Measurements from ENCODE around the gene IAH1. TPM values are rescaled to one million over a fixed set of nuclear protein-coding genes. Genes with fewer than 3 reads are reported as not detected.
A peak's percentile ranks its signal among the peaks of the same experiment; 100 is the strongest.

The IAH1 gene
- total RNA-seq, 1 donor from 2014 or later = 57.9 TPM

DNA sequence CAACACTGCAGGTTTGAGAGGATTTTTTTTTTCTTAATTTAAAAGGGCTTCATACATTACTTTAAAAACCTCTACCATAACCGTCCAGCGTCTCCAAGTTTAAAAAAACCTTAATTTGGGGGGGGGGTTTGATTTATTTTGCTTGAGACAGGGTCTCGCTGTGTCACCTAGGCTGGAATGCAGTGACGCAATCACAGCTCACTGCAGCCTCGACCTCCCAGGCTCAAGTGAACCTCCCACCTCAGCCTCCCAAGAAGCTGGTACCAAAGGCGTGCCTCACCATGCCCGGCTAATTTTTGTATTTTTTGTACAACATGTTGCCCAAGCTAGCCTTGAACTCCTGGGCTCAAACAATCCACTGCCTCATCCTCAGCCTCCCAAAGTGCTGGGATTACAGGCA is 44.4 kb downstream of the IAH1 start:
- H3K4me1 ChIP-seq (ENCODE audit: control insufficient read depth in 3 of 3, insufficient read depth in 3 of 3, low read length in 3 of 3) = no peaks in the 10 kb centered on the region
- no peak overlapping the region for H3K4me3 ChIP-seq (ENCODE audit: low read length in 3 of 3)
- H3K9me3 ChIP-seq (ENCODE audit: control insufficient read depth in 3 of 3, low read length in 3 of 3) = no peaks in the 10 kb centered on the region
- H3K36me3 ChIP-seq (ENCODE audit: control insufficient read depth in 3 of 3, insufficient read depth in 3 of 3, low read length in 3 of 3) = peaks cover 7 to 42% (median 38%) of the 10 kb centered on the region in 3 donors
- H3K27ac ChIP-seq (ENCODE audit: low read depth, low read length) = no peak overlapping the region
- H3K27me3 ChIP-seq (ENCODE audit: control insufficient read depth in 3 of 3, insufficient read depth in 3 of 3, low read length in 3 of 3) = no peaks in the 10 kb centered on the region
- H3K9ac ChIP-seq (ENCODE audit: low read depth in 1 of 3, low read length in 3 of 3) = no peak overlapping the region

- no peak overlapping the region for H3K9ac ChIP-seq (ENCODE audit: low read depth in 1 of 3, low read length in 3 of 3)
Measured at GRCh38 chr2:9519250-9519649, 44.9 kb downstream of the IAH1 start.

DNA sequence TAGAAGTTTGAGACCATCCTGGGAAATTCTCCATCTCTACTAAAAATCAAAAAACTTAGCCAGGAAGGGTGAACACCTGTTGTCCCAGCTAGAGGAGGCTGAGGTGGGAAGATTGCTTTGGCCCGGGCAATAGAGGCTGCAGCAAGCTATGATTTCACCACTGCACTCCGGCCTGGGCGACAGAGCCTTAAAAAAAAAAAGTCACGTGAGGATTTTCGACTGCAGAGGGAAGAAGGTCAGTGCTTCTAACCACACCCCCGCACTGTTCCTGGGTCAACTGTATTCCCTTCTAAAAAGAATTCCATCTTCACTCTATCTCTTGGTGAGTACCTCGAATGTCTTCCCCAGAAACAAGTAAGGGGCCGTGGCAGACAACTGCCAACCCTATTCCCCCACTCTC is 49.9 kb downstream of the IAH1 start:
- H3K9ac ChIP-seq (ENCODE audit: low read depth in 1 of 3, low read length in 3 of 3) = no peak overlapping the region
- H3K9me3 ChIP-seq (ENCODE audit: control insufficient read depth in 3 of 3, low read length in 3 of 3) = no peaks in the 10 kb centered on the region
- no peaks in the 10 kb centered on the region for H3K4me1 ChIP-seq (ENCODE audit: control insufficient read depth in 3 of 3, insufficient read depth in 3 of 3, low read length in 3 of 3)
- no peak overlapping the region for H3K4me3 ChIP-seq (ENCODE audit: low read length in 3 of 3)
- H3K36me3 ChIP-seq (ENCODE audit: control insufficient read depth in 3 of 3, insufficient read depth in 3 of 3, low read length in 3 of 3) = peaks cover 4 to 34% (median 27%) of the 10 kb centered on the region in 3 donors
- no peaks in the 10 kb centered on the region for H3K27me3 ChIP-seq (ENCODE audit: control insufficient read depth in 3 of 3, insufficient read depth in 3 of 3, low read length in 3 of 3)
- no peak overlapping the region for H3K27ac ChIP-seq (ENCODE audit: low read depth, low read length)

More at GRCh38 chr2:9519250-9519649, 44.9 kb downstream of the IAH1 start:
- H3K36me3 ChIP-seq (ENCODE audit: control insufficient read depth in 3 of 3, insufficient read depth in 3 of 3, low read length in 3 of 3) = peaks cover 7 to 42% (median 38%) of the 10 kb centered on the region in 3 donors
- H3K27me3 ChIP-seq (ENCODE audit: control insufficient read depth in 3 of 3, insufficient read depth in 3 of 3, low read length in 3 of 3) = no peaks in the 10 kb centered on the region
- no peak overlapping the region for H3K4me3 ChIP-seq (ENCODE audit: low read length in 3 of 3)
- no peaks in the 10 kb centered on the region for H3K9me3 ChIP-seq (ENCODE audit: control insufficient read depth in 3 of 3, low read length in 3 of 3)
- H3K4me1 ChIP-seq (ENCODE audit: control insufficient read depth in 3 of 3, insufficient read depth in 3 of 3, low read length in 3 of 3) = no peaks in the 10 kb centered on the region
- no peak overlapping the region for H3K27ac ChIP-seq (ENCODE audit: low read depth, low read length)

- Histone ChIP-seq H3K4me3 (ENCODE audit: low read length in 3 of 3) (no peak overlapping the region), H3K27me3 (ENCODE audit: control insufficient read depth in 3 of 3, insufficient read depth in 3 of 3, low read length in 3 of 3) (no peaks in the 10 kb centered on the region), H3K9me3 (ENCODE audit: control insufficient read depth in 3 of 3, low read length in 3 of 3) (no peaks in the 10 kb centered on the region), H3K9ac (ENCODE audit: low read depth in 1 of 3, low read length in 3 of 3) (no peak overlapping the region), H3K36me3 (ENCODE audit: control insufficient read depth in 3 of 3, insufficient read depth in 3 of 3, low read length in 3 of 3) (peaks cover 0 to 26% (median 21%) of the 10 kb centered on the region in 3 donors), H3K27ac (ENCODE audit: low read depth, low read length) (no peak overlapping the region), H3K4me1 (ENCODE audit: control insufficient read depth in 3 of 3, insufficient read depth in 3 of 3, low read length in 3 of 3) (no peaks in the 10 kb centered on the region)
Measured at GRCh38 chr2:9525266-9525665, 50.9 kb downstream of the IAH1 start.

GRCh38 chr2:9527995-9528787 is 53.8 kb downstream of the IAH1 start:
- H3K36me3 ChIP-seq (ENCODE audit: control insufficient read depth in 3 of 3, insufficient read depth in 3 of 3, low read length in 3 of 3) = peaks cover 0 to 19% (median 13%) of the 10 kb centered on the region in 3 donors
- no peak overlapping the region for H3K27ac ChIP-seq (ENCODE audit: low read depth, low read length)
- no peaks in the 10 kb centered on the region for H3K27me3 ChIP-seq (ENCODE audit: control insufficient read depth in 3 of 3, insufficient read depth in 3 of 3, low read length in 3 of 3)
- no peak overlapping the region for H3K9ac ChIP-seq (ENCODE audit: low read depth in 1 of 3, low read length in 3 of 3)
- H3K4me1 ChIP-seq (ENCODE audit: control insufficient read depth in 3 of 3, insufficient read depth in 3 of 3, low read length in 3 of 3) = no peaks in the 10 kb centered on the region
- no peak overlapping the region for H3K4me3 ChIP-seq (ENCODE audit: low read length in 3 of 3)
- H3K9me3 ChIP-seq (ENCODE audit: control insufficient read depth in 3 of 3, low read length in 3 of 3) = no peaks in the 10 kb centered on the region

- no peaks in the 10 kb centered on the region for H3K27me3 ChIP-seq (ENCODE audit: control insufficient read depth in 3 of 3, insufficient read depth in 3 of 3, low read length in 3 of 3)
- H3K4me1 ChIP-seq (ENCODE audit: control insufficient read depth in 3 of 3, insufficient read depth in 3 of 3, low read length in 3 of 3) = no peaks in the 10 kb centered on the region
- H3K36me3 ChIP-seq (ENCODE audit: control insufficient read depth in 3 of 3, insufficient read depth in 3 of 3, low read length in 3 of 3) = peaks cover 0 to 16% (median 9%) of the 10 kb centered on the region in 3 donors
- no peaks in the 10 kb centered on the region for H3K9me3 ChIP-seq (ENCODE audit: control insufficient read depth in 3 of 3, low read length in 3 of 3)
- no peak overlapping the region for H3K9ac ChIP-seq (ENCODE audit: low read depth in 1 of 3, low read length in 3 of 3)
- H3K4me3 ChIP-seq (ENCODE audit: low read length in 3 of 3) = no peak overlapping the region
- H3K27ac ChIP-seq (ENCODE audit: low read depth, low read length) = no peak overlapping the region
Measured at GRCh38 chr2:9532421-9532820, 58.1 kb downstream of the IAH1 start.

- Histone ChIP-seq H3K4me1 (ENCODE audit: control insufficient read depth in 3 of 3, insufficient read depth in 3 of 3, low read length in 3 of 3) (no peaks in the 10 kb centered on the region), H3K9me3 (ENCODE audit: control insufficient read depth in 3 of 3, low read length in 3 of 3) (no peaks in the 10 kb centered on the region), H3K27me3 (ENCODE audit: control insufficient read depth in 3 of 3, insufficient read depth in 3 of 3, low read length in 3 of 3) (no peaks in the 10 kb centered on the region), H3K27ac (ENCODE audit: low read depth, low read length) (no peak overlapping the region), H3K4me3 (ENCODE audit: low read length in 3 of 3) (no peak overlapping the region), H3K36me3 (ENCODE audit: control insufficient read depth in 3 of 3, insufficient read depth in 3 of 3, low read length in 3 of 3) (peaks cover 0 to 16% (median 9%) of the 10 kb centered on the region in 3 donors), H3K9ac (ENCODE audit: low read depth in 1 of 3, low read length in 3 of 3) (no peak overlapping the region)
Measured at GRCh38 chr2:9533663-9534062, 59.3 kb downstream of the IAH1 start.

- no peak overlapping the region for H3K27ac ChIP-seq (ENCODE audit: low read depth, low read length)
- no peak overlapping the region for H3K9ac ChIP-seq (ENCODE audit: low read depth in 1 of 3, low read length in 3 of 3)
- H3K36me3 ChIP-seq (ENCODE audit: control insufficient read depth in 3 of 3, insufficient read depth in 3 of 3, low read length in 3 of 3) = peaks cover 0 to 13% (median 7%) of the 10 kb centered on the region in 3 donors
- H3K9me3 ChIP-seq (ENCODE audit: control insufficient read depth in 3 of 3, low read length in 3 of 3) = no peaks in the 10 kb centered on the region
- no peaks in the 10 kb centered on the region for H3K27me3 ChIP-seq (ENCODE audit: control insufficient read depth in 3 of 3, insufficient read depth in 3 of 3, low read length in 3 of 3)
- no peaks in the 10 kb centered on the region for H3K4me1 ChIP-seq (ENCODE audit: control insufficient read depth in 3 of 3, insufficient read depth in 3 of 3, low read length in 3 of 3)
- no peak overlapping the region for H3K4me3 ChIP-seq (ENCODE audit: low read length in 3 of 3)
Measured at GRCh38 chr2:9535177-9535576, 60.8 kb downstream of the IAH1 start.

DNA sequence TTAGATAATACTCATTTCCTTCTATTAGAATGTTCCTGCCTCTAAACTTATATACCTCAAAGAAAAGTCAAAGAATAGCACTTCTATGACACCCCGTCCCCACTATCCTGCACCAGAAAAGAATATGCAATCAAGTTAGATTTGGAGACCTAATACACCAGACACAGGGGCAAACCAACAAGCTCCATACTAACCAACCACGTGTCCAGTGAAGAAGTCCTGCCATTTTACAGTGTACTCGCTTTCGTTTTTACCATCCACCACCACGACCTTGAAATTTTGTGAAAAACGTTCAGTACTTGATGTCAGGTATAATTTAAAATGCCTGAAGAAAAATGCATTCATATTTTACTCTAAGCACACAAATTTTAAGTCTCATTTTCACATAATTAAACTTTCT is 62.2 kb downstream of the IAH1 start:
- peaks cover 0 to 13% (median 7%) of the 10 kb centered on the region in 3 donors for H3K36me3 ChIP-seq (ENCODE audit: control insufficient read depth in 3 of 3, insufficient read depth in 3 of 3, low read length in 3 of 3)
- H3K9me3 ChIP-seq (ENCODE audit: control insufficient read depth in 3 of 3, low read length in 3 of 3) = no peaks in the 10 kb centered on the region
- H3K27ac ChIP-seq (ENCODE audit: low read depth, low read length) = no peak overlapping the region
- no peak overlapping the region for H3K4me3 ChIP-seq (ENCODE audit: low read length in 3 of 3)
- H3K27me3 ChIP-seq (ENCODE audit: control insufficient read depth in 3 of 3, insufficient read depth in 3 of 3, low read length in 3 of 3) = no peaks in the 10 kb centered on the region
- no peaks in the 10 kb centered on the region for H3K4me1 ChIP-seq (ENCODE audit: control insufficient read depth in 3 of 3, insufficient read depth in 3 of 3, low read length in 3 of 3)
- H3K9ac ChIP-seq (ENCODE audit: low read depth in 1 of 3, low read length in 3 of 3) = no peak overlapping the region

DNA sequence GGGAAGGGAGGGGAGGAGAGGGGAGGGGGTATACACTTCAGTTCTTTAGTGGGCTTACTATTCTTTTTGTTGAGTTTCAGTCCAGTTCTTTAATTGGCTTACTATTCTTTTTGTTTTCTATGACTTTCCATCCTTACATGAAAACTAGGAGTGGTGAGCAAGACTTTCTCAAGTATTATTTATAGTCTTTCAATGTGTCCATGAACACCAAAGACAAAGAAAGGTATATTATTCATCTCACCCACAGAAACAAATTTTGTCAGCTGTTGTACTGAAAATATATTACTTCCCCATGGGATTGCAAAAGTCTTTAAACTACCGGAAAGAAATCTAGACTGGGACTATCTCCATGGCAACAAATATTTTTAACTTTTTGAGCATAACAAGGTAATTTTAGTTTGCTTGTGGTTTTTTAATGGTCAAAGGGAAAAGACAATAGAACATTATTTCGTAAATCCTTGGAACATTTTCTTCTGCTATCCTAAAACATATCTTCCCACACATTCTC is 63.7 kb downstream of the IAH1 start:
- Histone ChIP-seq H3K36me3 (ENCODE audit: control insufficient read depth in 3 of 3, insufficient read depth in 3 of 3, low read length in 3 of 3) (peaks cover 0 to 4% (median 4%) of the 10 kb centered on the region in 3 donors), H3K4me1 (ENCODE audit: control insufficient read depth in 3 of 3, insufficient read depth in 3 of 3, low read length in 3 of 3) (no peaks in the 10 kb centered on the region), H3K27me3 (ENCODE audit: control insufficient read depth in 3 of 3, insufficient read depth in 3 of 3, low read length in 3 of 3) (no peaks in the 10 kb centered on the region), H3K27ac (ENCODE audit: low read depth, low read length) (peak overlapping the region; percentile 55), H3K9me3 (ENCODE audit: control insufficient read depth in 3 of 3, low read length in 3 of 3) (no peaks in the 10 kb centered on the region), H3K4me3 (ENCODE audit: low read length in 3 of 3) (no peak overlapping the region), H3K9ac (ENCODE audit: low read depth in 1 of 3, low read length in 3 of 3) (no peak overlapping the region)

All from skeletal muscle tissue (tissue), 4 donors.